Liver (tissue), 3 donors: Measurements from ENCODE around the gene ACTL8.

Experiments used
- CTCF ChIP-seq: fragments of 150-350 bp; IDR thresholded peaks from 2 replicates; pipeline ENCODE4 v1.5.1; 2017; ENCODE audit warnings: improper control_type of control experiment, low read depth, low read length; ENCODE audit not compliant: missing input control
- EGR1 ChIP-seq, 2 donors: IDR thresholded peaks; 2 replicates each; pipeline ENCODE4 v1.6.1; 2016 to 2018; ENCODE audit warnings: antibody characterized with exemption in 2 of 2, low read depth in 2 of 2
- FOXA1 ChIP-seq: IDR thresholded peaks from 2 replicates; pipeline ENCODE4 v1.6.1; 2016; ENCODE audit warnings: antibody characterized with exemption
- GABPA ChIP-seq, 2 donors: IDR thresholded peaks in 1 of 2; conservative IDR thresholded peaks in 1 of 2; 2 replicates each; pipeline ENCODE4 v1.6.1; 2016; ENCODE audit warnings: antibody characterized with exemption in 2 of 2, mild to moderate bottlenecking in 1 of 2, moderate library complexity in 1 of 2
- MAX ChIP-seq: IDR thresholded peaks from 2 replicates; pipeline ENCODE4 v1.6.1; 2016; ENCODE audit warnings: antibody characterized with exemption
- RAD21 ChIP-seq, 2 donors: IDR thresholded peaks; 2 replicates each; pipeline ENCODE4 v1.6.1; 2016; ENCODE audit warnings: antibody characterized with exemption in 2 of 2, mild to moderate bottlenecking in 2 of 2
- REST ChIP-seq: IDR thresholded peaks from 2 replicates; pipeline ENCODE4 v1.6.1; 2016; ENCODE audit warnings: antibody characterized with exemption, mild to moderate bottlenecking
- RXRA ChIP-seq, 2 donors: IDR thresholded peaks; 2 replicates each; pipeline ENCODE4 v1.6.1; 2017 to 2018; ENCODE audit warnings: antibody characterized with exemption in 2 of 2, mild to moderate bottlenecking in 1 of 2
- SP1 ChIP-seq: IDR thresholded peaks from 2 replicates; pipeline ENCODE4 v1.6.1; 2018; ENCODE audit warnings: antibody characterized with exemption, mild to moderate bottlenecking
- TAF1 ChIP-seq: conservative IDR thresholded peaks from 2 replicates; pipeline ENCODE4 v1.6.1; 2016; ENCODE audit warnings: antibody characterized with exemption, mild to moderate bottlenecking
- YY1 ChIP-seq: IDR thresholded peaks from 2 replicates; pipeline ENCODE4 v1.6.1; 2016; ENCODE audit warnings: antibody characterized with exemption, mild to moderate bottlenecking
- donor health status: healthy.
- donor health status: healthy.

- TF ChIP-seq TAF1 (no peak), CTCF (no peak), YY1 (no peak), FOXA1 (no peak), RAD21 (IDR thresholded peaks at IDR 0.05) (no peak), SP1 (no peak), GABPA (IDR thresholded peaks at IDR 0.05 in 1 of 2, conservative IDR thresholded peaks at IDR 0.05 in 1 of 2) (no peak), MAX (no peak), EGR1 (IDR thresholded peaks at IDR 0.05; ENCODE audit: low read depth in 2 of 2) (no peak), REST (no peak), RXRA (IDR thresholded peaks at IDR 0.05) (no peak)
Measured at GRCh38 chr1:17805869-17806684, 50.9 kb downstream of the ACTL8 start.
